Stimulated activated CD4-positive, alpha-beta T cell treated with anti-CD3 and anti-CD28 coated beads, Interleukin-4, amount 100 ng/mL, for 48 hours (primary cell): ENCODE results near the gene NT5E.

Source experiments
- DNase-seq, 2 donors: peaks; one replicate each; pipeline ENCODE4 v3.0.0-alpha.2; 2020; ENCODE audit warnings: low read depth in 2 of 2

NT5E gene

GRCh38 chr6:85421972-85422371 lies 27.9 kb upstream of the NT5E start:
- DNase-seq = no peak

GRCh38 chr6:85422996-85423395 lies 26.9 kb upstream of the NT5E start:
- DNase-seq = no peak

- DNase-seq = no peak
These were observed 24.9 kb upstream of the NT5E start for GRCh38 chr6:85424981-85425380.

DNA sequence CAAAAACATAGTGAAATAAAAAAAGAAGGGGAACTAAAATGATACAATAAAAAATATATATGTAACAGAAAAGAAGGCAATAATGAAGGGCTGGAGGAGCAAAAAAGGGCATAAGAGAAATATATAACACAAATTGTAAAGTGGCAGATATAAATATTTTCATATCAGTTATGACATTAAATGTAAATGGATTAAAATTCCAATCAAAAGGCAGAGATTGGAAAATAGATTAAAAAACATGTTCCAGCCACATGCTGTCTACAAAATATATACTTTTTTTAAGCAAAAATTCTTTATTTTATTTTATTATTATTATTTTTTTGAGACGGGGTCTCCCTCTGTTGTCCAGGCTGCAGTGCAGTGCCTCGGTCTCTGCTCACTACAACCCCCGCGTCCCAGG lies 23.9 kb upstream of the NT5E start:
- no peak for DNase-seq

DNA sequence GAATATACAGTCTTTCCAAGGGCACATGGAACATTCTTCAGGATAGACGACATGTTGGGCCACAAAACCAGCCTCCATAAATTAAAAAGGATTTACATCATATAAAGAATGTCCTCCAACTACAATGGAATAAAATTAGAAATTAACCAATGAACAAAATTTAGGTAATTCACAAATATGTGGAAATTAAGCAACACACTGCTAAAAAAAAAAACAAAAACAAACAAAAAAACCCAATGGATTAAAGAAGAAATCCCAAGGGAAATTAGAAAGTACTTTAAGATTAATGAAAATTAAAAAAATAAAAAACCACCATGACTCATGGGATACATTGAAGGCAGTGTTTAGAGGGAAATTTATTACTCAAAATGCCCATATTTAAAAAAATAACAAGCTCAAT lies 21.4 kb upstream of the NT5E start:
- DNase-seq = no peak

- no peak for DNase-seq
These were observed 20.5 kb upstream of the NT5E start for GRCh38 chr6:85429346-85429745.

DNA sequence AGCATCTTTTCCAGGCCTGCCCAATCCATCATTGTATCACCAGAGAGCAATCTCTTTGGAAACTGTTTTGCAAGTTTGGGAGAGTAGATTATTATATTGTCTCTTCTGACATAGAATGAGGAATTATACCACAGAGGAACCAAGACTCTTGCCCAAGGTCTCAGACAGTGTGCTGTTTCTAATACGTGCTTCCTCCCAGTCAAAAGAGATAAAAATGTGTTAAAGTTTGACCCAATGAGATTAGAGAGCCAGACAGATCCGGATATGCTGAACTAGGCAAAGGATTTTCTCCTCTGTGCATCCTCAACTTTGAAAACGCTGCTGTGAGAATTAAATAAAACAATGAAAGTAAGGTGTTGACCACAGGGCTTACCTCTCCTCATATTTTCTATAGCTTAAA lies 18.6 kb upstream of the NT5E start:
- no peak for DNase-seq

DNA sequence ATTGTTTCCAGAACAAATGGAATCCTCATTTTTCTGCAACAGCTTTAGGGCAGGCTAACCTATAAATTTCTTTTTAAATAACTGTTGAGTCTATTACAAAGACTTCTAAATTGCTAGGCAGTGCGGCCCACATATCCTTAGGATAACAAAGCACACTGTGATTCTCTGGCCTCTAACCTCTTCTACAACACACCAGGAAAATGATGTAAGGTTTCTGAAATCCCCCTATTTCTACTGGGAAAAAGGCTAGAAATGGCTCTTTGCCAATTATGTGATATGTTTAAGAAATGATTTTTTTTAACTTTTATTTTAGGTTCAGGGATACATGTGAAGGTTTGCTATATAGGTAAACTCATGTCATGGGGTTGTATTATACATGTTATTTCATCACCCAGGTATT lies 17.3 kb upstream of the NT5E start:
- DNase-seq = no peak

- DNase-seq = no peak
These were observed 14.0 kb upstream of the NT5E start for GRCh38 chr6:85435851-85436250.

DNA sequence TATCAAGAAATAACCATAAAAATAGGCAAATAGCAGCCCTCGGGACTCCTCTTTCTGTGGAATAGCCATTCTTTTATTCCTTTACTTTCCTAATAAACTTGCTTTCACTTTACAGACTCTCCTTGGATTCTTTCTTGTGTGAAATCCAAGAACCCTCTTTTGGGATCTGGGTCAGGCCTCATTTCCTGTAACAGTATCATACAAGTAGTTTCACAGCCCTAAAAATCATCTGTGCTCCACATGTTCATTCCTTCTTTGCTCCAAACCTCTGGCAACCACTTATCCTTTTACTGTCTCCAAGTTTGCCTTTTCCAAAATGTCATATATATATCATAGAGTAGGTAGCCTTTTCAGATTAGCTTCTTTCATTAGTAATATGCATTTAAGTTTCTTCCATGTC lies 13.5 kb upstream of the NT5E start:
- no peak for DNase-seq

- no peak for DNase-seq
These were observed 12.9 kb upstream of the NT5E start for GRCh38 chr6:85436939-85437495.

DNA sequence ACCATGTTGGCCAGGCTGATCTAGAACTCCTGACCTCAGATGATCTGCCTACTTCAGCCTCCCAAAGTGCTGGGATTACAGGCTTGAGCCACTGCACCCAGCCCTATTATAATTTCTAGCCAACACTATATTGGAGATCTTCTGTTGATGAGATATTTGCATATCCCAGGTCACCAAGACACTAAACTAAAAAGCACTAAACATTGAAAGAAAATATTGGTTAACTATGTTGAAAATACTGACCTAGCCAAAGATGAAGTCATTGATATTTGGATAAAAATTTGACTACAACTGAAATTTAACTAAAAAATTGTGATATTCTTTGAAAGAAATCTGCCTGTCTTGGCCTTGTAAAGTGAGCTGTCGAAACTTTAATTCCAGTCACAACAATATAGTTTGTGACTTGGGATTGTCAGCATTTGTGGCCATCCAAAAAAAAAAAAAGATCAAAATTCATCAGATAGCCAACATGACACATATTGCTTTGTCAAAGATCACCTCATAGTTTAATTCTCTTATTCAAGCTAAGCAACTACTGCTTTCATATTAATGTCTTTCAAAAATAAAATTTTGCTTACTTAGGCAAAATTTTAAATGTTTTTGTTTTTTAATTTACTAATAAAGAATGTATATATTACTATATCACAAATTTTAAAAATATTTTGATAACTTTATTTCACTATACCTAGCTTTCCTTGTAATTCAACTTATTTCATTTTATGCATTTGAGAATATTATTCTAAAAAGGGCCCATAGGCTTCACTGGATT lies 6.3 kb upstream of the NT5E start:
- DNase-seq = no peak

GRCh38 chr6:85449388-85449817 lies 480 bp upstream of the NT5E start:
- peak in 1 of 2 donors; percentile 38 for DNase-seq

GRCh38 chr6:85451565-85452306 lies 1.9 kb downstream of the NT5E start:
- no peak for DNase-seq

DNA sequence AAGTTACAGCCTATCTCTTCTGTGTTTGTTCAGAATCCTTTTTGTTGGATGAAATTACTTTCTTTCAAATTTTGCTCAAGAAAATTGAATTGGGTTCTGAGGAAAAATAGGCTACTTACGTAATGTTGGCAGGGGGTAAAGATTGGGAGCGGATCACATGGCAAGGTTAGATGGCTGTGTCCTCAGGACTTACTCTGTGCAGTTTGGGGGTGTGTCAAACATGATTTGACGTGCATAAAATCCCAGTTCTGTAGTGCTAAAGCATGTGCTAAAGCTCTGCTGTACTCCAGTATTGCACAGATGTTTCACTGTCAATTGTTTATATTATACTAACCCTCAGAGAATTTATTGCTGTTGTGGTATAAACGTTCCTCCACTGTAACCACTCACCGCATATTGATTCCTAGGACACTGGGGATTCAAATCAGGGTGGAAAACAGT lies 2.6 kb downstream of the NT5E start:
- DNase-seq = no peak

GRCh38 chr6:85453052-85453451 lies 3.2 kb downstream of the NT5E start:
- DNase-seq = no peak

DNA sequence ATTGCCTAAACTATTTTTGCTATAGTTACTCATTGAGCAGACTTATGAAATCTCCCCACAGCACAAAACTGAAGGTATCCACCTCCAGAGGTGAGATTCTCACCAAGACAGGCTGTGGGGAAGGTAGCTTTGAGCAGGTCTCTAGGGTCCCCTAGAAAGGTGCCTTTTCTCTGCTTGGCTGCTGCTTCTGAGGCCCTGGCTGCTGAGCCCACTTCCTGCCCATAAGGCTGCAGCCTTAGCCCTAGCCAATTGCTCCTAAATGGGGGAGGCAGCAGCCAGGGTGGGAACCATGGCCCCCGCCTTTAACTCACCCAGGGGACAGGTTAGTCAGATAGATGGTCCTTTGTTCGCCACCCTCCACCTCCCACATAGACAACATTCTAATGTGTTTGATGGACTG lies 3.6 kb downstream of the NT5E start:
- DNase-seq = no peak

DNA sequence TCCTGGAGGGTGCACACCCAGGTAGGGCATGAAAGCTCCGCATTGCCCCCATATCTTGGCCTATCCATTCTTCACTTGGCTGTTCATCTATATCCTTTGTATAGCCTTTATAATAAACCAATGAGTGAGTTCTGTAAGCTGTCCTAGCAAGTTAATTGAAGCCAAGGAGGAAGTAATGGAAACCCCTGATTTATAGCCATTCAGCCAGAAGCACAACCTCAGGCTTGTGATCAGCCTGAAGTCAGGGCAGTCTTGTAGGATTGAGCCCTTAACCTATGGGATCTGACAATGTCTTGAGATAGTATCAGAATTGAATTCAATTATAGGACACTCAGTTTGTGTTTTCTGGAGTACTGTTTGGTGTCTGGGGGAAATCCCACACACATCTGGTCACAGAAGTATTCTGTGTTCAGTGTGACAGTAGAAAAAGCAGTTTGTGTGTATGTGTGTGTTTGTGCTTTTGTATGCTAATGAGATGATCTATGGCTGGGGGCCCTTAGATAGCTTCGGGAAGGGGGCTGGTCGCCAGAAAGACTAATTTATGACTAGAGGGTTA lies 5.7 kb downstream of the NT5E start:
- no peak for DNase-seq

DNA sequence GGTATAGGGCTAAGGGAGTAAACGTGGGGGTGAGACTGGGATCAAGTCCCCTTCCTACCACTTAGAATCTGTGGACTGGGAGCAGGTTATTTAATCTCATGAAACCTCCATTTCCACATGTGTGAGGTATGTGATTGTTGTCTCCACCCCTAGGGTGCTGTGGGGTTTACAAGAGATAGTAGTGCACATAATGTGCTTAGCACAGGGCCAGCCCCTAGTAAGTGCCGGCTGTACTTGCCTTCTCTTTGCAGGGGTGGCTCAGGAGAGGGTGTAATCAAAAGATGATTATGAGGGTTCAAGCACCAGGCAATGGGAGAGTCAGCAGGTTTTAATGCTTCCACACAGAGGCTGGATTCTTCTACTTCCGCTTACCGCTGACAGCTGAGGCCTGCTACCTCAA lies 6.9 kb downstream of the NT5E start:
- no peak for DNase-seq

- no peak for DNase-seq
These were observed 8.3 kb downstream of the NT5E start for GRCh38 chr6:85458184-85458583.

DNA sequence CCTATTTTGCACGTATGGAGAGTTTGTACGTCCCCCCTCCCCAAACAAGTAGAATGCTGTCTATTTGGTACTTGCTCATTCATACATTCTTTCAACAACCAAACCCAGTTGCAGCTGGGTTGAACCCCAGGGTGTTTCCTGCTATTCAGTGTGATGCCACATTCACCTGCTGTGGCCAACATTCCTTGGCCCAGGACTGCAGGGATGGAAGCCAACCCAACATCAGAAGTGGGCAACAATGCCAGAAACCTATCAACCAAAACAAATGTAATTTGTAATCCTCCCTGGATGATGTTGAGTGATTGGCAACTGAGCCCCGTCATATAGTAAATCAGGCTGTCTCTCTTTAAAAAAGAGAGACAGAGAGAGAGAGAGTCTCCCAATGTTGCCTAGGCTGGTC lies 8.9 kb downstream of the NT5E start:
- DNase-seq = no peak

DNA sequence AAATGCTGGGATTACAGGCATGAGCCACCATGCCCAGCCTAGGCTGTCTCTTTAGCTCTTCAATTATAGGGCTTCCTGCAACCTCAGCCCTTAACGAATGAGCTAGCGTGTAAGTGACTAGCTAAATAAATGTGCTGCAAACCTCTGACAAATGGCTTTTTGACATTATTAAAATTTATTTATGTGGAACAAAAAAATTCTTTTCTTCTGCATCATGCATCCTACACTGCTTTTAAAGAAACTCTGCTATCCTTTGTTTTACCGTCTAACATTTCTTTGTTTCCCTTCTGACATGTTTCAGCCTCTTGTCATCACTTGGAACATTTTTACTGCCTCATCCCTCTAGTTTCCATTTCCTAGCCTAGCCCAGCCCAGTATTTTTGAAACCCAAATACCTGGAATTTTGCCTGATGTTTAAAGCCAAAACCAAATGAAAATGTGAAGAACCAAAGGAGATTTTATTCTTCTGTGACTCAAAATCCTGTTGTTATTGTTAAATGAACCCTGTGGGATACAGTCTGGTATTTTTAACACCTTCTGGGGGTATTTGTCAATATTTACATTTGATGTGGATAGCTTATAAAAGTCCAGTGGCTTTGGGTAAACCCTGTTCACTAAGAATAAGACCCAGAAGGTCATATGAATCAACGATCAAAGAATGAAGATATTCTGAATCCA lies 9.5 kb downstream of the NT5E start:
- no peak for DNase-seq
